Measurements from ENCODE around the gene ADM.

The ADM gene, protein sequence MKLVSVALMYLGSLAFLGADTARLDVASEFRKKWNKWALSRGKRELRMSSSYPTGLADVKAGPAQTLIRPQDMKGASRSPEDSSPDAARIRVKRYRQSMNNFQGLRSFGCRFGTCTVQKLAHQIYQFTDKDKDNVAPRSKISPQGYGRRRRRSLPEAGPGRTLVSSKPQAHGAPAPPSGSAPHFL

DNA sequence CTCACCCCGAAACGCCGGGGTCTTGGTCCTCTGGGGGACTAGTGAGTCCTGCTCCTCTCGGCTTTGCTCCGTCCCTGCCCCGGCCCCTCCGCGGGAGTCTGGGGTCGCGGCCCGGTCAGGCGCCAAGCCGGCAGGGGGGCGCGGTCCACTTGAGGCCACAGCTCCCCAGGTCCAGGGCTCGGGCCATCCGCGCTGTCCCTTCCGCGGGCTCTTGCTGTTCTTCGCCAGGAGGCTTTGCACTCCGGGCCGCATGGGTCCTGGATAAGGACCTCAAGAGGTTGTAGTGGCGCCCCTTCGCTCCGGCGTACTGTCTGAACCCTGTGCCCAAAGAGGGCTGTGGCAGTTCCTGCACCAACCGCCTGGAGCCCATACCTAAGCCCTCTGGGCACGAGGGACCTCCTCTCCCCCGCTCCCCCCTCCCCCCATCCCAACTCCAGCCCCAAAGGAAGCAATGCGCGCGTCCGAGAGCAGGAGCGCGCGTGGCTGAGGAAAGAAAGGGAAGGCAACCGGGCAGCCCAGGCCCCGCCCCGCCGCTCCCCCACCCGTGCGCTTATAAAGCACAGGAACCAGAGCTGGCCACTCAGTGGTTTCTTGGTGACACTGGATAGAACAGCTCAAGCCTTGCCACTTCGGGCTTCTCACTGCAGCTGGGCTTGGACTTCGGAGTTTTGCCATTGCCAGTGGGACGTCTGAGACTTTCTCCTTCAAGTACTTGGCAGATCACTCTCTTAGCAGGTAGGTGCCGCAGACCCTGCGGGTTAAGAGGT is at the start of gene ADM:
TSS of gene ADM (plus strand) at position 579 of the 767 bp plus-strand sequence. CDS start 628 bp downstream, outside the sequence.
- Histone ChIP-seq H3K79me2 (ENCODE audit: insufficient read depth, low read length) (no peaks in the 10 kb centered on the region), H3K9me3 (ENCODE audit: insufficient read depth, low read length) (no peaks in the 10 kb centered on the region), H3K9me2 (replicated peaks; ENCODE audit: insufficient read depth, low read length) (no peaks in the 10 kb centered on the region), H3K9ac (ENCODE audit: low read length) (no peak within 1 kb of the TSS), H3F3A (ENCODE audit: insufficient read depth) (no peaks in the 10 kb centered on the region), H3K36me3 (ENCODE audit: low read length) (no peaks in the 10 kb centered on the region), H3K4me3 (ENCODE audit: insufficient read depth, low read length, poor library complexity, severe bottlenecking) (no peak within 1 kb of the TSS), H3K4me2 (ENCODE audit: low read depth, low read length, poor library complexity, severe bottlenecking) (peak within 1 kb of the TSS; percentile 52), H2AFZ (ENCODE audit: low read depth, low read length, severe bottlenecking) (no peak within 1 kb of the TSS), H3K27me3 (ENCODE audit: low read length) (no peaks in the 10 kb centered on the region), H4K20me1 (ENCODE audit: low read depth, low read length) (no peaks in the 10 kb centered on the region), H3K27ac (ENCODE audit: low read depth, low read length) (no peak within 1 kb of the TSS)
- TF ChIP-seq, protein P1, sequence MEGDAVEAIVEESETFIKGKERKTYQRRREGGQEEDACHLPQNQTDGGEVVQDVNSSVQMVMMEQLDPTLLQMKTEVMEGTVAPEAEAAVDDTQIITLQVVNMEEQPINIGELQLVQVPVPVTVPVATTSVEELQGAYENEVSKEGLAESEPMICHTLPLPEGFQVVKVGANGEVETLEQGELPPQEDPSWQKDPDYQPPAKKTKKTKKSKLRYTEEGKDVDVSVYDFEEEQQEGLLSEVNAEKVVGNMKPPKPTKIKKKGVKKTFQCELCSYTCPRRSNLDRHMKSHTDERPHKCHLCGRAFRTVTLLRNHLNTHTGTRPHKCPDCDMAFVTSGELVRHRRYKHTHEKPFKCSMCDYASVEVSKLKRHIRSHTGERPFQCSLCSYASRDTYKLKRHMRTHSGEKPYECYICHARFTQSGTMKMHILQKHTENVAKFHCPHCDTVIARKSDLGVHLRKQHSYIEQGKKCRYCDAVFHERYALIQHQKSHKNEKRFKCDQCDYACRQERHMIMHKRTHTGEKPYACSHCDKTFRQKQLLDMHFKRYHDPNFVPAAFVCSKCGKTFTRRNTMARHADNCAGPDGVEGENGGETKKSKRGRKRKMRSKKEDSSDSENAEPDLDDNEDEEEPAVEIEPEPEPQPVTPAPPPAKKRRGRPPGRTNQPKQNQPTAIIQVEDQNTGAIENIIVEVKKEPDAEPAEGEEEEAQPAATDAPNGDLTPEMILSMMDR (IDR thresholded peaks at IDR 0.05; ENCODE audit: insufficient read depth, low read length, poor library complexity, severe bottlenecking), result no peak
- TF ChIP-seq EZH2phosphoT487 (conservative IDR thresholded peaks at IDR 0.05; ENCODE audit: low read length), result no peak

DNA sequence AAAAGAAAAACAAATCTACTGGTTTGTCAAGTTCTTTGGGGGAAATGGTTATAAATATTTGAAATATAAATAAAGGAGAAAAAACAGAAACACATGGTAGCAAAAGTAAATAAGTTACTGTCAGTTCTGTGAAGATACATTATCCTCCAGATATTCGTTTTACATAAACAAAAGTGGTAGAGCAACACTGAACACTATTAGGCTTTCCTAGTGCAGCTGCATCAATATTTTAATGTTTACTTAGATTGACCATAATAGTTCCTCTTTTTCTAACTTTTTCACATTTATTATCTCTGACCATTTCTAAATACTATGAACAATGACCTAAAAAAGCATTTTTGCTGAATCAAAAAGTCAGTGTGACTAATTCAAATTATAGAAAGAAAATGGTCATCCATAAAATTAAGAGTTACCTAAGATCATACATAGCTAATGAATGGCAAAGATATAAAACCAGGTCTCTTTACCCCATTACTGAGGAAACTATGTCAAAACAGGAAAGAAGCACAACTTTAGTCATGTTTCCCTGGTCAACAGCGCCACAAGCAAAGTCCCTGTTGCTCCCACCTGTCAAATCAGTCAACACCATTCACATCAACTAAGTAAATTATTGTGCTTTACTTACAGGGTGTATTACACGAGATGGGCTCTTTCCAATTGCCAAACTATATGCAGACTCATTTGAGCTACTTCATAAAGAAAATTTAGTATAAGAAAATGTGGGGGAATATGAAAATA is 49.3 kb upstream of the ADM start:
- H2AFZ ChIP-seq (ENCODE audit: low read depth, low read length, severe bottlenecking), result no peak overlapping the region
- H3K4me3 ChIP-seq (ENCODE audit: insufficient read depth, low read length, poor library complexity, severe bottlenecking), result no peak overlapping the region
- H3K4me2 ChIP-seq (ENCODE audit: low read depth, low read length, poor library complexity, severe bottlenecking), result no peak overlapping the region
- no peak for TF ChIP-seq EZH2phosphoT487 (conservative IDR thresholded peaks at IDR 0.05; ENCODE audit: low read length)
- TF ChIP-seq, protein P1 (IDR thresholded peaks at IDR 0.05; ENCODE audit: insufficient read depth, low read length, poor library complexity, severe bottlenecking), result no peak
- H4K20me1 ChIP-seq (ENCODE audit: low read depth, low read length), result no peaks in the 10 kb centered on the region; the same call in 1 of the 2 replicates
- no peaks in the 10 kb centered on the region for H3K79me2 ChIP-seq (ENCODE audit: insufficient read depth, low read length)
- H3K36me3 ChIP-seq (ENCODE audit: low read length), result no peaks in the 10 kb centered on the region
- H3K9me2 ChIP-seq (replicated peaks; ENCODE audit: insufficient read depth, low read length), result no peaks in the 10 kb centered on the region
- H3K9ac ChIP-seq (ENCODE audit: low read length), result no peak overlapping the region
- no peak overlapping the region for H3K27ac ChIP-seq (ENCODE audit: low read depth, low read length)
- H3K27me3 ChIP-seq (ENCODE audit: low read length), result no peaks in the 10 kb centered on the region
- H3K9me3 ChIP-seq (ENCODE audit: insufficient read depth, low read length), result no peaks in the 10 kb centered on the region
- H3F3A ChIP-seq (ENCODE audit: insufficient read depth), result no peaks in the 10 kb centered on the region

DNA sequence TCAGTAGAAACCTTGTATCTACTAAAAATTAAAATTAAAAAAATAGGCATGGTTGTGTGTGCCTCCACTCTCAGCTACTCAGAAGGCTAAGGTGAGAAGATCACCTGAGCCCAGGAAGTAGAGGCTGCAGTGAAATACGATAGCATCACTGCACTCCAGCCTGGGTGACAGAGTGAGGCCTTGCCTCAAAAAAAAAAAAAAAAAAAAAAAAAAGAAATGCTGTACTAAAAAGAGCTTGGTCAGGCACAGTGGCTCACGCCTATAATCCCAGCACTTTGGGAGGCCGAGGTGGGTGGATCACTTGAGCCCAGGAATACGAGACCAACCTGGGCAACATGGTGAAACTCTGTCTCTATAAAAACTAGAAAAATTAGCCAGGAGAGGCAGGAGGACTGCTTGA is 47.4 kb upstream of the ADM start:
- H2AFZ ChIP-seq (ENCODE audit: low read depth, low read length, severe bottlenecking), result no peak overlapping the region
- H3K4me2 ChIP-seq (ENCODE audit: low read depth, low read length, poor library complexity, severe bottlenecking), result no peak overlapping the region
- H3K79me2 ChIP-seq (ENCODE audit: insufficient read depth, low read length), result no peaks in the 10 kb centered on the region
- no peak overlapping the region for H3K4me3 ChIP-seq (ENCODE audit: insufficient read depth, low read length, poor library complexity, severe bottlenecking)
- H3F3A ChIP-seq (ENCODE audit: insufficient read depth), result no peaks in the 10 kb centered on the region
- H3K36me3 ChIP-seq (ENCODE audit: low read length), result no peaks in the 10 kb centered on the region
- H3K9me2 ChIP-seq (replicated peaks; ENCODE audit: insufficient read depth, low read length), result no peaks in the 10 kb centered on the region
- H3K9me3 ChIP-seq (ENCODE audit: insufficient read depth, low read length), result no peaks in the 10 kb centered on the region
- H3K27me3 ChIP-seq (ENCODE audit: low read length), result no peaks in the 10 kb centered on the region
- H3K27ac ChIP-seq (ENCODE audit: low read depth, low read length), result no peak overlapping the region
- no peak overlapping the region for H3K9ac ChIP-seq (ENCODE audit: low read length)
- TF ChIP-seq, protein P1 (IDR thresholded peaks at IDR 0.05; ENCODE audit: insufficient read depth, low read length, poor library complexity, severe bottlenecking), result no peak
- TF ChIP-seq EZH2phosphoT487 (conservative IDR thresholded peaks at IDR 0.05; ENCODE audit: low read length), result no peak
- H4K20me1 ChIP-seq (ENCODE audit: low read depth, low read length), result no peaks in the 10 kb centered on the region; the same call in 1 of the 2 replicates

All from SU-DHL-6 (cell line).